Mesenteric fat pad (tissue), 1 donor: ENCODE data around the gene BHLHA15. TPM values are rescaled to one million over a fixed set of nuclear protein-coding genes. Genes with fewer than 3 reads are reported as not detected.
A peak's percentile ranks its signal among the peaks of the same experiment; 100 is the strongest.

Experiments
- DNase-seq: peaks from one replicate; pipeline ENCODE4 v3.0.0-alpha.2; 2020; ENCODE audit warnings: low spot score
- total RNA-seq: library from RNA; stranded (reverse); fragmentation: NEBNext Ultra II Directional; extraction: Animal tissue kit (Norgen Biotek cat#: 25700); gene quantifications from one replicate; pipeline ENCODE4 v1.2.1, GENCODE V29; 2021
- donor health status: DM: yes; HTN: yes; CAD: no.

The BHLHA15 gene
- total RNA-seq, 1 donor from 2014 or later, result 0.67 TPM

DNA sequence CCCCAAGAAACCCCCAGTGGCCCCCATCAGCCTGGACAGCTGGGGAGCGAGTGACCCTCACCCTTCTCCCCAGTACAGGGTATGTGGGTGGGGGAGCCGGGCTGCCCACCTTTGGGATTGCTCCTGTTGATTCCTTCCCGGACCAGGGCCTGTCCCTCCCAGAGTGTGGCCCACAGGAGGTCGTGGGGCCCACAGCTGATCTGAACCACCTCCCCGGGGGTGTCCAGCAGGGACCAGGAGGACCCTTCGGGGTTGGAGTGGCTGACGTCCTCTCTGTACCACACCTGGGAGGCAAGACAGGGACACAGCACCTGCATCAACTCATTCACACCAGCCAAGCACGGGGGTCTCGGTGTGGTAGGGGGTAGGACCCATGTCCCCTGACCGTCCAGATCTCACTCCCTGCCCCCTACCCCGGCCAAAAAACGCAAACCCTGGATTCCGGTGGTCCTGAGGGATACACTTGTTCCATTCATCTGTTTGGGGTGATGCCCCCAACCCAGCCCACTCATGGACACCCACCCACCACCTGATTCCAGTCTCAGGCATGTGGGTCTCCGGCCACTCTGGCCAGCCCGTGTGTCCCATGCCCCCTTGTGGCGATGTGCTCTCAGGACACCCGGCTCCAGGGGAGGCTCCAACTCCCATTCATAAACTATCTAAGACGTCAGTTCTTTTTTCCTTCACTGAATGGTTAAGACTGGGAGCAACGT is 29.9 kb downstream of the BHLHA15 start:
- DNase-seq, result no peak

DNA sequence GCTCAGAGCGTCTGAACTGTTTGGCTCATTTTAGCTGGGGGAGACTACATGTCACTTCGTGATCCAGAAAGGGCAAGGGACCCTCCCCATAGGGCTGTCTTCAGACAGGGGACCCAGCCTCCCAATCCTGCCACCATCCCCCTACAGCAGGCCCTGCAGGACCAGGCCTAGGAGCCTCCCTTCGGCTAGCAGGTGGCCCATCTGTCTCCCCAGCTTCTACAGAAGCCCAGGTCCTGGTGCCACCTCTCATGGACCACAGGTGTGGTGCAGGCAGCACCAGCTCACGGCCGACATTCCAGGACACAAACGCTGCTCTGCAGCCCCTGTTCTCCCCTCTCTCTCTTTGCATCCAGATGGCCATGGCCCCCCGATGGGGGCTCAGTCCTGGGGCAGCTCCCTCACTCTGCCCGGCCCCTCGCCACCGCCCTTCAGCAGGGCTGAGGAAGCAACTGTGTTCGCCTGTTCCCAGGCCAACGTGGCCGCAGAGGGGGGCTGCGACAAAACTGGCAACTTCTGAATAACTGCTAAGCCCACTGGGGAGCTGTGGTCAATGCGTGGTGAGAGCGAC is 30.5 kb downstream of the BHLHA15 start:
- no peak for DNase-seq

DNA sequence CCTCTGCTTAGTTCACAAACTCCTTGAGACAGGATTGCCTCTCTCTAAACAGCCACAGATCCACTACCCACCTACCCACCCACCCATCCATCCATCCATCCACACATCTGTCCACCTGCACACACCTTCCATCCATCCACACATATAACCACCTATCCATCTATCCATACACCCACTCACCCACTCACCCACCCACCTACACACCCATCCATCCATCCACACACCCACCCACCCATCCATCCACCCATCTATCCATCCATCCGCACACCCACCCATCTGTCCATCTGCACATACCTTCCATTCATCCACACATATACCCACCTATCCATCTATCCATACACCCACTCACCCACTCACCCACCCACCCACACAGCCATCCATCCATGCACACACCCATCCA is 31.1 kb downstream of the BHLHA15 start:
- DNase-seq, result no peak

DNA sequence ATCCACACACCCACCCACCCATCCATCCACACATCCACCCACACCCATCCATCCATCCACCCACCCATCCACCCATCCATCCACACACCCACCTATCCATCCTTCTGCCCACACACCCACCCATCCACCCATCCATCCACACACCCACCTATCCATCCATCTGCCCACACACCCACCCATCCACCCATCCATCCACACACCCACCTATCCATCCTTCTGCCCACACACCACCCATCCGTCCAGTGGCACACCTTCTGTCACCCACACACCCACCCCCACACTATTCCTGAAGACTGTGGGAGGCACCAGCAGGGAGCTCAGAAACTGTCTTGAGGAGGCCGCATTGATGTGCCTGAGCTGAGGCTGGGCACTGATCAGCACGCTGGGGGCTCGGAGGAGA is 31.7 kb downstream of the BHLHA15 start:
- DNase-seq, result no peak

DNA sequence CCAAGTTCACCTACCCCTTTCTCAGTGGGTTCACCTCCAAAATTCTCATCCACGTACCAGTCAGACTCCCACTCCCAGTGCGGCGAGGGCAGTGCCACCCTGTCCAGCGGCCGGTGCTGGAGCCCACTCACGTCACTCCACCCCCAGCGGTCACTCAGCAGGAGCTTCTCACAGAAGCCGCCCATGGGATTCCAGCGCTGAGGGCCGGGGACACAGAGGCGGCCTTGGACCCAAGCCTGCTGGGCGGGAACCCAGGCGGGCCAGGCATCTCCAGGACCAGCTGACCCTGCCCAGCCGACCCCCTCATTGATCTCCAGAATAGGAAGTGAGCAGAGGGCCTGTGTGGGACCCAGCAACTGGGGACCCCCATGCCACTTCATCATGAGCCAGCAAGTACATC is 33.6 kb downstream of the BHLHA15 start:
- no peak for DNase-seq

DNA sequence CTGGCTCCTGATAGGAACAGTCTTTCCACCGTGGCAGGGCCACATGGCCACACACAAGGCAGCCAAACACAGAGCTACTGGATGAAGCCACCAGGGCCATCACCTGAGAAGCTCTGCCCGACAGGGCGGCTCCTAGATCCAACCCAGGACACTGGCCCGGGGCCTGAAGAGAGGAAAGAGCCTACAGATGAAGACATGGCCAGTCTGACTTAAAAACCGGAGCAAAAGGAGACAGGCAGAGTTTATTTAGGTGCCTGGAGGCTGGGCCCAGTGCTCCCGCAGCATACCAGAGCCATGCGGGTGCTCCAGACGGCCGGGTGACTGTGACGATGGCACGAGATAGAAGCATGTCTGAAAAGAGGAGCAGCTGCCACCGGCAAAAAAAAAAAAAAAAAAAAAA is 36.9 kb downstream of the BHLHA15 start:
- DNase-seq, result no peak

DNA sequence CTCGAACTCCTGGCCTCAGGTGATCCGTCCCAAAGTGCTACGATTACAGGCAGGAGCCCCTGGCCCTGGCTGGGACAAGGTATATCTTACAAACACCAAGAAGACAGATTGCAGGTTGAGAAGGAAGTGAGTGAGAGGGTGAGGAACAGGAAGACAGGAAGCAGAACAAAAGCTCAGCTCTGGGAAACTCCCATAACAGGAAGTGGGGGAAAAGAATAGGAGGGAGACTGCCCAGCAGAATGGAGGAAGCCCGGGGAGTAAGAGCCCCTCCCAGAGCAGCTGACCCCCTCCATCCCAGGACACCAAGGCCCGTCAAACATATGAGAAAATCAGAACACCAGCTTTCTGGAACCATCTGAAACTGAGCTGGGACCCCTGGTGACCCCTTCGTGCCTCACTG is 37.9 kb downstream of the BHLHA15 start:
- DNase-seq, result no peak

DNA sequence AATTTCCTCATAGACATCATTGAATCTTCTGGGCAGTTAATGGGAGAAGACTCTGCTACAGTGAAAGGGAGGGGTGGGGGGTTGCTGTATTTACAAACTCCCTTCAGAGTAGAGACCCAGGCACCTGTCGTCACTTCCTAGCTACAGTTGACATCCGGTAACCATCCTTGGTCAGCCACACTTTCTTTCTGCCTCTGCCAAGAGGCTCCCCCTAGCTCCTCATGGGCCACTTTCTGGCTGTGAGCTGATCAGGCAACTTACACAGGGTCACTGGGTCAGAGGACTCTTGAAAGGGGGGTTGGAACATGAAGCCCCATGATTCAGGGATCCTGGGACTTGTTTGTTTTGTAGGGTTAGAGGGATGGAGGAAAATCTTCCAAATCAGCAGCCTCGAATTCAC is 39.5 kb downstream of the BHLHA15 start:
- no peak for DNase-seq

DNA sequence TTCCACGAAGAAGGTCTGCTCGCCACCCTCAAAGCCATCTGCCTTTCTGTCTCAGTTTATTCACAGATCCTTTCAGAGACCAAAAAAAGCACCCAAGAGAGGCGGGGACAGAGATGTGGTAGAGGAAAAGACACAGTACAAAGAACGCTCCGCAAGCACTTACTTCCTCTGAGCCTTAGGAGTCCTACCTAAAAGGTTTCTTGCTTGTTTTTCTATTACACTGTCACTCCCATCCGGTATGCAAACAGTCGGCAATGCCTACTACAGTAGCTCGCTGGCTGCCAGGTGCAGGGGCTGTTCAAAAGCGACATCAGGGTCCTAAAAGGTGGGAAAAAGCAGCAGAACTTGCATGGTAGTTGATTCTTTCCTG is 40.0 kb downstream of the BHLHA15 start:
- DNase-seq, result no peak

DNA sequence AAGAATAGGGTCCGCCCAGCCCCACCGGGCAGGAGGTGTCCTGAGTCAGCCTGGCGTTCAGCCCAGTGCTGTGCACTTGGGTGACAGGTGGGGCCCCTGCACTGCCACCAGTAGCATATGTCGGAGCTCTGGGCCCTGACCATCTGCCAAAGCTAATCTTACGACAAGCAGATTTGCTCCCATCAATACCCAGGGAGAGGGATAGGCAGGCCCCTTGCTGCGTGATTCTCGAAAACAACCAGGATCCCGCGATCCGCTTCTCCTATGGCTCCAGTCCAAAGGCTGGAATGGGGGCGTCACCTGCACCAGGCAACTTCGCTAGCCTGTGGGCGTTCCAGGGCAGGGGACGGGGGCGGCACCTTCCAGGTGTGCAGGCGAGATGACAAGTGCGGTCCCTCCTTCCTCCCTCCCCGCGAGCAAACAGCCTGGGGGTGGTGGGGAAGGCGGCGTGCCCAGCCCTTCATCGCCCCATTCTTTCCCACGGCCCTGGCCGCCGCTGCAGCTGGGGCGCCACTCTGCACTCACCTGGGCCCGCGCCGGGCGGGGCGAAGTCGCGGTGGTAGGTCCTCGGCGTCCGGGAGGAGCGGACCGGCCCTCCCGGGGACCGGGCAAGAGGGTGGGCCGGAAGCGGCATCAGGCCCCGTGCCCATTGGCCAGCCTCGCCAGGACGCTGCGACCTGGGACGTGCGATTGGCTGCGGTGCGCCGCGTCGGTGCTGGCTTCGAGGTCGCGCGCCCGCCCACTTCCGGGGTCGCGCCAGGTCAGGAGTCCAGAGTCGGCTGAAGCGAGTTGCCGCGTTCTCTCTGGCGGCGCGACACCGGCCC is 40.6 kb downstream of the BHLHA15 start, which contains the start of gene TECPR1:
TECPR1 (minus strand) TSS at position 632 of the 824 bp plus-strand sequence. CDS start 6,086 bp downstream, outside the sequence.
- DNase-seq, result peak; percentile 100

DNA sequence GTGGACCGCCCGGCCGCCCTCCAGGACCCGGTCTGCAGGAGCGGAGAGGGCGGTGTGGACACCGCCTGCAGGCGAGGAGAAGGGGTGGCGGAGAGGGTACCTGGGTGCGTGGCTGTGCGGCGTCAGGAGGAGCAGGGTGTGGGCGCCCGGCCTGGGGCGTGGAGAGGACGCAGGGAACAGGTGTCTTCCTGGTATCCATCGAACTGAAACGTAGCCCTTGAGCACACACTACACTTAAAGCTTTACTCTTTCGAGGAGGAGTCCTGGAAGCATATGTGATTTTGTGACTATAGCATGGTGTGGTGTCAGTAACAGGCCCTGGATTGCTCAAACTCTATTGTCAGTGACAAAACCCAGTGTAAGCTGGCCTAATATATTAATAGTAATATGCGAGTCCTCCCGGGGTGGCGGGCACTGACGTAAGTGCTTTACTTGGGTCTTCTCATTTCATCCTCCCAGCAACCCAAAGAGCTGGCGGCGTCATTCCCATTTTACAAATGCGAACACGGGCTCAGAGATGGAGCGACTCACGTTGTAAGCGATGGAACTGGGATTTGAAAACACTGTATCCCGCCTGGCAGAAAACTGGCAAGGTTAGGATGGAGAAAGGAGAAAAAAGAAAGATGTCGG is 41.3 kb downstream of the BHLHA15 start:
- no peak for DNase-seq

DNA sequence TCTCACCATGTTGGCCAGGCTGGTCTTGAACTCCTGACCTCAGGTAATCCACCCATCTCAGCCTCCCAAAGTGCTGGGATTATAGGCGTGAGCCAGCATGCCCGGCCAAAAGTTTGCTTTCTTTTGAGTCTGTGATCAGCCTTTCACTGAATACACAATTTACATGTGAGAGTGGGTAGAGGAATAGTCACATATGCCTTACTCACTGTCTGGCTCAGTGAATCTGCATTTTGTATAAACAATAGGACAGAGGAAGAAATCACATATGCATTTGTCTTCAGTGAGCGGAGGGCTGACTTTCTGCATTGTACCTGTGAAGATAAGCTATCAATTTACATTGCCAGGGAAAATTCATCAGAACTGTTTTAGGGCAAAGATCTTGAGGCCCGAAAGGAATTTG is 43.3 kb downstream of the BHLHA15 start:
- no peak for DNase-seq

DNA sequence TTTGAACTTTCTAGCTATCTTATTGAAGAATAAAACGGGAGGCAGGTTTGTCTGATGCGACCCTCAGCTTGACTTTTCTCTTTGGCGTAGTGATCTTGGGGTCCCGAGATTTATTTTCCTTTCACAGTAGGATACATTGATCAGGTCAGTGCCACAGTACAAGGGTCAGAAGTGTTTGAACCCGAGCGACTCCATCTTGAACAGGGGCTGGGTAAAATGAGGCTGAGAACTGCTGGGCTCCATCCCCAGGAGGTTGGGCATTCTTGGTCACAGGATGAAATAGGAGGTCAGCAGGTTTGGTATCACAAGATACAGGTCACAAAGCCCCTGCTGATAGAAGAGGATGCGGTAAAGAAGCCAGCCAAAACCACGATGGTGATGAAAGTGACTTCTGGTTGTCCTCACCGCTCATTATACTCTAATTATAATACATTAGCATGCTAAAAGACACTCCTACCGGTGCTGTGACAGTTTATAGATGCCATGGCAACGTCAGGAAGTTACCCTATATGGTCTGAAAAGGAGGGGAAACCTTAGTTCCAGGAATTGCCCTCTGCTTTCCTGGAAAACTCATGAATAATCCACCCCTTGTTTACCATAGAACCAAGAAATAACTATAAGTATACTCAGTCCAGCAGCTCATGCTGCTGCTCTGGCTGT is 43.8 kb downstream of the BHLHA15 start:
- no peak for DNase-seq

DNA sequence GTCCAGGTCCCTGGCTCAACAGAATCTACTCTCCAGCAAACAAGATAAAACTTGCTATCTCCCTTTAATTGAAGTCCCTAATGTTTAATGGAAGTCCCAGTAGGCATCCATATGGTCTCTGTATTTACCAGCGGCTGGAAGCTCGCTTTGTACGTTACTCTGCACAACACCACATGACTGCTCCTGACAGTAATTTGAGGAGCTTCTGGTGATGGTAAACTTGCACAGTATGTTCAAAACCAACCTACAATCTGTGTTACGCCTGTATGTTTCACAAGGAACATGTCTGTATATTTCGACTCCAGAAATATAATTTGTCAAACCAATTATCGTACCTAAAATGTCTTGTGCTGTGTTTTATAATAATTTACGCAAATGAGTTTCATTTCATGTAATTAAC is 45.2 kb downstream of the BHLHA15 start:
- DNase-seq, result no peak

DNA sequence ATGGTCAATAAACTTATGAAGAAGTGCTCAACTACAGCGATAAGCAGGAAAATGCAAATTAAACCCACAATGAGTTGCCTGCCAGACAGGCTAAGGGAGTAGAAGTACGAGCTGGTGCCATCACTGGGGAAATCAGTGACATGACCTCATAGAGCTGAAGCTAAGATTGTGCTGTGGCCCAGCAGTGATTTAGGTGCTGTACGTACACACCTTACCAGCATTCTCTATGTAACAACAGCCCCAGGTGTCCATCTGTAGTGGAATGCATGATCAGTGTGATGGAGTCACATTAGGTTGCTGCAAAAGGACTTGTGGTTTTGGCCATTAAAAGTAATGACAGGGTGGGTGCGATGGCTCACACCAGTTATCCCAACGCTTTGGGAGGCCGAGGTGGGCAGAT is 46.5 kb downstream of the BHLHA15 start:
- DNase-seq, result no peak

Other genes with a start within 250 kb of the BHLHA15 start
- gene OCM2, start 221.2 kb upstream of the BHLHA15 start, total RNA-seq, result not detected
- gene LMTK2, start 104.6 kb upstream of the BHLHA15 start, total RNA-seq, result 10.2 TPM
- 25.5 TPM for gene TECPR1, start 40.8 kb downstream of the BHLHA15 start, total RNA-seq
- gene BRI3, start 70.2 kb downstream of the BHLHA15 start, total RNA-seq, result 355 TPM
- gene BAIAP2L1, start 189.7 kb downstream of the BHLHA15 start, total RNA-seq, result 4.6 TPM